HG02610 (cell line): ENCODE measurements around the gene DISC1.

Experiments
- ATAC-seq: cut with Tn5 transposase; IDR thresholded peaks from one replicate; pipeline ENCODE4 v1.9.1; 2021; ENCODE audit warnings: mild to moderate bottlenecking, moderate library complexity; ENCODE audit not compliant: unreplicated experiment

The DISC1 gene

DNA sequence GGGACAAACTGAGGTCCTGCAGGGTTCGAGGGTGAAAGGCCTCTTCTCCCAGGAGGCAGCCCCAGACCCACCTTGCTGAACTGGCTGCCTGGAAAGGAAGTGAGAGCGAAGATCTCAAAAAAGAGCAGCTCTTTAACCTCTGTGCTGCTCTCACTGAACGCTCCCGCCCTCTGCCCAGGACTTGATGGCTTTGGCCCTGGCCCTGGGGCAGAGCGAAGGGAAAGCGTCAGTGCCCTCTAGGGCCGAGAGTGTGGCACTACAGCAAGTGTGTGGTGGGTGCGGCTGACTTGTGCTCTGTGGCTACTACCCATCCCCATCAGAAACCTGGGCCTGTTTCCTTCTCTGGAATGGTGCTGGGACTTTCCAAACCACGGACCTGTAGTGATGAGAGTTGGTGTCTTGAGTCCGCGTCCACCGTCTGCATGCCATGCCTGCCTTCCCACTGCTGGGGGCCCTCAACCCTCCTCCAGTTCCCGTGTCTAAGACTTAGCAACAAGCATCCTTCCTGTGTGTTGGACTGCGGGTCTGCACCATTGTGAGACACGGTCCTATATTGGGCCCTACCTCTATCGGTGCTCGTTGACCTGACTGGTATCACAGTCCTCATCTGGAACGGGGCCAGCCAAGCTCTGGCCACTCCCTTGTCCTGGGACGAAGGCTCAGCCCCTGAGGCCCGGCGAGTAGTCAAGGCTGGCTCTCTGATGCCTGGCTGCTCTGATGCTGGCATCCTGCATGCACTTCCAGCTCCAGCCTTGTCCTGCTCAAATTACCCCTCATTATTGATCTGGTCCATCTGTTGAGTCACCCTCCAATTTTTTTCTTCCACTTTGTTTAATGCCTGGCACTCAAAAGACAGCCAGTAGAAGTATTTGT, 180.3 kb downstream of the DISC1 start:
- ATAC-seq: peak; percentile 80

DNA sequence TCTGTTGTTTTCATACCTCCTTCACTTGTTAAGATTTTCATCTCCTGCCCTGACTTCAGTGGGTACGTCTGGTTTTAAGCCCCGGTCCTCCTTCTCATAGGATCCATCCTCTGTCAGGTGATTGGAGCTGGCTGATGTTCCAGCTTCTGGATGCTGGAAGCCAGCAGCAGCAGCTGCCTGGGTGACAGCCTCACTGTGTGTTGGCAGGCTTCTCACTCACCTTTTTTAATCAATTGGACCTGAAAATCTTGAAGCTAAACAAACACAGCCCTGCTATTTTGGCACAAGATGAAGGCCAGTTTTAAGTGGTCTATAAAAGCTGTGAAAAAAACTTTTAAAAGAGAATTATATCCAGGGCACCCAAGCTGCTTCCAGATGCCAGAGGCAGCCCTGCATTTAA, 181.0 kb downstream of the DISC1 start:
- no peak for ATAC-seq

DNA sequence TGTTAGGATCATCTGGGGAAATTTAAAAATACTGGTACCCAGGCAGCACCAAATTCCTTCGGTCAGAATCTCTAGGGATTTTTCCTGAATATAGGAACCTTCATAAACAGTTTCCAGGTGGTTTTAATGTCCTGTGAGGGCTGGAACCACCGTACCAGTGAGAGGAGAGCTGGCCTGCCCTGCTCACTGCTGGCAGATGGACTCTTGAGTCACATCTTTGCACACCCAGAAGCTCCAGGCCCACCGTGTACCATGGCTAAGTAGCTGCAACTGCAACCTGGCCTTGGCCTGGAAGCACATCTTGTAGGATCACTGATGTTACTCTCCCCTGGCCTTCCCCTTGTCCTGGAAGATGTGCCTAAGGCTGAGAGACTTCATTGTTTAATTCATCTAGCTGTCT, 181.5 kb downstream of the DISC1 start:
- no peak for ATAC-seq

DNA sequence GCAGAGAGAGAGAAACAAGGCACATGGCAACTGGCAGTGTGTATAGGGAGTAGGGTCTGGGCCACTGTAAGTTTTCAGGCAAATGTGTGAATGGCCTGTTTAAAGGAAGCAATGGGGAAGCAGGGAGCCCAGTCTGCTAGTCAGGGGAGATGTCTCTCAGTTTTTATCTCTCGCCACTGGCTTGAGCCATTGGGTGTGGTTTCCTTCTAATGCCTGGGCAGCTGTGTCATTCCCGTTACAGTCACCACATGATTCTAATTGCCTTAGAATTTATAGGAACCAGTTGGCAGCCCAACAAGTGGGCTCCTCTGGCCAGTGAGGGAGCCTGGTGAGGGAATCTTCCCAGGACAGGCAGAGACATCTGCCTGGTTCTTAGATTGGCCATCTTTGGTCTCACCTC, 182.4 kb downstream of the DISC1 start:
- no peak for ATAC-seq

DNA sequence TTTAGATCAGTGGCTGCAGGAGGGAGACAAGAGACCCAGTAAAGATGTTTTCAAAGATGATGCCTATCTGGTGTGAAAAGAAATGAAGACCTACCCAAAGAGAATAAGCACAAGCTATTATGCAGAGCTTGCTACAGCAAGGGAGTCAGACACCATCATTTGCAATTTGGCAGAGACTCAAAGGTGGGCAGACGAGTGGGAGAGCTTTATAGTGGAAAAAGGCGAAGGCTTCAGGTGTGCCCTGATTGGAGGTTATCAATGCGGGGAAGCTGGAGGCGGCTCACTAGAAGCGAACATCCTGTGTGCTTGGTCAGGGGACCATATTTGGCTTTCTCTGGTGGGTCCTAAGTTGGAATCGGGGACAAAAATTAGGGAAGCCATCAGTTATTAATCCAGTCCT, 183.8 kb downstream of the DISC1 start:
- ATAC-seq: no peak

DNA sequence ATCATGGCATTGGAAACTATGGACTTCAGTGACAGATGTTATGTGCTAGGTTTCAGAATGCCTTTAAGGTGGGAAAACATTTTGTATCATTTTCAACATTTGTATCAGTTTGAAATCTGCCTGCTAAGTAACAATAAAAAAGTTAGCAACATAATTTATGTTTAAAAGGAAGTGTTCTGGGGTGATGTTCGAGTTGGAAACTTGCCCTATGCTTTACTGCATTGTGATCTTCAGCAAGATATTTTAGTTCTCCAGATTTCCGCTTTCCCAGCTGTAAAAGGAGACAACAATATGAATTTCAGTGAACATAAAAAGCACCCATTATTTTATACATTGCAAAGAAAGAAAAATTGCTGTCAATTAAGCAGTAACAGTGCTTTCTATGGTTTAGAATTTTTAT, 187.4 kb downstream of the DISC1 start:
- ATAC-seq: no peak

DNA sequence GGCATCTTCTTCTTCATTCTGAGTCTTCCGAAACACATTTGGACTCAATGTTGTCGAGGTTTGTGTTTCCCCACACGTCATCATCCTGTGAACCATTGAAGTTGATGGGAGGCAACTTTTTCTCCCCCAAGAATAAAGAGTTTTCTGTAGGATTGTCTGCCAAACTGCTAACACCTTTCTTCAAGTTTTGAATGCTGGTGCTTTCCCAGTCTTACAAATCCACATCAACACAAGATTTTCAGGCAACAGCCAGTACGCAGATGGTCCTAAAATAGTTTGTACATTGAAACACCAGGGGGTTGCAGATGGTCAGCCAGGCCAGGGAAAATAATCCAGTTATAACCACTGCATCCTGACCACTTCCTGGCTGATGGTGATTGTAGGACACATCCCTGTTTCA, 187.9 kb downstream of the DISC1 start:
- no peak for ATAC-seq

DNA sequence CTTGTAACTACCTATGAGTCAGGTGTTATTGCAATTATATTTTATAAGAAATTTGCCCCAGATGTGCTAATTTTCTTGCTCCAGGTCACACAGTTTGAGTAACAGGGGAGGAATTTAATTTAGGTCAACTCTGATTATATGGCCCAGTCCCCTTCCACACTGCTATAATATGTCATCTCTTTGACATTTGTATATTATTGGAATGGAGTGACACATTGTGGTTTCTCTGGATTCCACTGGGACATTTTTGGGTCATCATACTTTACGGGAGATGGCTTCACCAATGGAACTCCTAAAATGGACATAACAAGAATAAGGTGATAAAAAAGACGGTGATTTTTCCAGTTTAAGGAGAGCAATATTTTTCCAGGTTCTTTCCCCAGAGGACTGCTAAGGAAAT, 191.2 kb downstream of the DISC1 start:
- ATAC-seq: no peak

DNA sequence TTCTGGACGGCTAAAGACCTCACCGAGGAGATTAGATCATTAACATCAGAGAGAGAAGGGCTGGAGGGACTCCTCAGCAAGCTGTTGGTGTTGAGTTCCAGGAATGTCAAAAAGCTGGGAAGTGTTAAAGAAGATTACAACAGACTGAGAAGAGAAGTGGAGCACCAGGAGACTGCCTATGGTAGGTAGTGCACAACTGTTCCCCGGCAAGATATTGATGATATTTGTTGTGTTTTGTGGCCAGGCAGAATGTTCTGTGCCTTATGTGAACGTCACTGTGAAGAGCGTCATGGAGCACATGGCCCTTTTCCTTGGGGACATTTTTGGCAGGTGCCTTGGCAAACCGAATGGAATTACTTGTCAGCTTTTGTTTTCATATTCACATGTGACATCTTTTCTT, 191.7 kb downstream of the DISC1 start:
- no peak for ATAC-seq

DNA sequence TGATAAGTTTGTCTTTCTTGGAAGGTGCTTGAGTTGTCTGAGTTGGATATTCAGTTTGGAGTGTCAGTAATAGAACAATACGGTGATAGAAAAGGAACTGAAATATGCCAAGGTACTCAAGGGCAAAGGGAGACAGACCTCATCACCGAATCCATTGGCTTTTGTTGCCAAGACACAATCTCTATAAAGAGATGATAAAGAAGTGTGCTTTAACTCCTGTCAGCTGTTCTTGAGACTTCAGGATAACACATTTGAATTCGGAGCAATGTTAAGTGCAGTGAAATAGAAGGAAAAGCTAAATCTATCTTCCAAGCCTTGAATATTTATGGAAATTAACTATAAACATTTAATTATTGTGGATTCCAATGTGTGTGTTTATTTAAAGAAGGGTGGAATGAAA, 194.7 kb downstream of the DISC1 start:
- no peak for ATAC-seq

DNA sequence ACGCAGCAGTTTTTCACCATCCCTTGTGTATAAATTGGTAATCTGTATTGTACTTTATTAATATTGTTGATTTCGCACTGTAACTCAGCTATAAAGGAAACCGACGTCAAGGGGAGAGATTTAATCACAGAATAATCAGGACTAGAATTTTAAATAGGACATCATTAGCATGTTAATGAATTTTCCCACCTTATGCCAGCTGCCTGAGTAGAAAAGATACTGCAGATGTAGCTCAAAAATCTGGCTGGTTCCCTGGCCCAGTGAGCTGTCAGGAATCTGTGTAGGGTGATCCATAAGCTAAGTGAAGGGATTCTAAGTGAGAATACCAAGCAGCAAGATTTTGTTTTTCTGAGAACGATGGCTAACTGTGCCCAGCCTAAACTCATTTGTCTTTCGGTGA, 195.5 kb downstream of the DISC1 start:
- no peak for ATAC-seq

DNA sequence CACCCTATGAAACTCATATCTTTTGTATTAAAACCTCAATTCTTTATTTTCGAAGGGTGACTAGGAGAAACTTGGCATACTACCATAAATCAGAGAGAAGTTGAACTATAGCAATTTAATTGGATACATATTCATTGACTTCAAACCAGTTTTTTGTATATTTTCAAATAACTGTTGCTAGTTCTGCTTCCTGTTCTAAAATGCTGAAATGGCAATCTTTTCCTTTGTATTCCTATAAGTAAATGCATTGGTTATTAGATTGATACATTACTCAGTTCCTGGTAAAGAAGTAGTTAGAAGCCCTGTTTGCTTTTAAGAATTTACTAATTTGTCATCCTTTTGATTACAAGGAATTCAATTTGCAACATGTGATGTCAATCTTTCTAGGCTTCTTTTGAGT, 200.0 kb downstream of the DISC1 start:
- ATAC-seq: no peak

DNA sequence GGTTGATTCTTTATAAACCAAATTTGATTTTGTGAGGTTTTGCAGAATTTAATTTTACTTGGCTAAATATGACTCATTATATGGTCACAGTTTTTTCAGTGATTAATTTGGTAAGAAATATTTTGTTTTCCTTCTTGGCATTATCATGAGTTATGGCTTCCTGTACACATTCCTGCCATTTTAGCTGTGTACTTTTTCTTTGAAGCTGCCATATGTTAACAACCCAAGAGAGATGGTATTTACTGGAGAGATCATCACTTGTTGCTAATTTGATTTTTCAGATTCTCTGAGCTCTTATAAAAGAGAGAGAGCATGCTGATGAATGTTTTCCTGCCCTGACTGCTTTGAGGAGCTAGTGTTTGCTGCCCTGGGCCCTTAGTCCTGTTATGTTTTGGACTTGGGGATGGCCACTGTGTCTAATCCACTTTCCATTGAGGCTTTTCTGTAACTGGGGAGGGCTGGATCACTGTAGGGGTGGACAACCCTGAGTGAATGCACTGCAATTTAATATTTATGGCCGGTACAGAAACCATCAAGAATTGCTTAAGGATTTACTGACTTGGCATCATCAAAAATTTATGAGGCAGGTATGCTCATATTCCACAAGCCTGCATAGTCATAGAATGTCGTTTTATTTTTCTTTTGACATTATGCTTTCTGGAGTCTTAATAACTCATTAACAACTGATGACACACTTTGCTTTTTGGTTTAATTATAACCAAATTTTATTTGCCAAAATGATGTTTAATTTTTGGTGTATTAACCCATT, 200.9 kb downstream of the DISC1 start:
- ATAC-seq: no peak

DNA sequence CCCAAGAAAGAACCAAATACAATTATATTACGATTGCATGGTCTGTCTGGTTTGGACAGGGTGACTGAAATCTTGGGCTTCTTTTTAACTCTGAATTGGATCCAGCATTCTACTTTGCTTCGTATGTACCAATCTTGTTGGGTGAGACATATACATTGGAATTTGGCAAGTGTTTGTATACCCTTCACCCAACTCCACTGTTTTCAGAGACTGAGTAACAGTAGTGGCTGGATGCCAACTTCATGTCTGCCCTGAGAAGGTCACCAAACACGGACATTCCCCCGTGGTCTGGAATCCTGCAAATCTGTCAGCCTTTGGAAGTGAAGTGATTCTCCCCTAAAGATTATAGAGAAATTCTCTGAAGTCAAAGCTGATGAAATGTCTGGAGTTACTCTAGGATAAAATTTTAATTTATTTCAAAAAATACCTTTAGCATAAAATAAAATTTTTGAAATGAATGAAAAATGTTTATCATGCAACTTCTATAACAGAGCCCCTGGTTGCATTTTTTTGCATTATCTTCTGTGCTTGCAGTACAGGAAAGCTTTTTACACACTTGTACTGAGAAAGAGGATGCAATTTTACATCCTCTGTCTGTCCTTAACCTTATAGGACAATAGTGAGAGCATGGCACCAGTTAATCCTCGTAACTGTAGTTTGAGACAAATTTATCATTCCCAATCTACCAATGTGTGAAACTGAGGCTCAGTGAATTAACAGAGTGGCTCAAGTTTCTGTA, 201.8 kb downstream of the DISC1 start:
- ATAC-seq: no peak

DNA sequence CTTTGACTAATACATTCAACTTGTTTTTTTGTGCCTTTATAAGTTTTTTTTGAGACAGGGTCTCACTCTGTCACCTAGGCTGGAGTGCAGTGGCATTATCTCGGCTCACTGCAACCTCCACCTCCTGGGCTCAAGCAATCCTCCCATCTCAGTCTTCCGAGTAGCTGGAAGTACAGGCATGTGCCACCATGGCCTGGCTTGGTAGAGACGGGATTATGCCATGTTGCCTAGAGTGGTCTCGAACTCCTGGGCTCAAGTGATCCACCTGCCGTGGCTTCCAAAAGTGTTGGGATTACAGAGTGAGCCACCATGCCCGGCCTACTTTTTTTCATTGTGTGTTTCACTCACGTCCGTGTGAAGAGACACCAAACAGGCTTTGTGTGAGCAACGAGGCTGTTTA, 202.7 kb downstream of the DISC1 start:
- no peak for ATAC-seq

DNA sequence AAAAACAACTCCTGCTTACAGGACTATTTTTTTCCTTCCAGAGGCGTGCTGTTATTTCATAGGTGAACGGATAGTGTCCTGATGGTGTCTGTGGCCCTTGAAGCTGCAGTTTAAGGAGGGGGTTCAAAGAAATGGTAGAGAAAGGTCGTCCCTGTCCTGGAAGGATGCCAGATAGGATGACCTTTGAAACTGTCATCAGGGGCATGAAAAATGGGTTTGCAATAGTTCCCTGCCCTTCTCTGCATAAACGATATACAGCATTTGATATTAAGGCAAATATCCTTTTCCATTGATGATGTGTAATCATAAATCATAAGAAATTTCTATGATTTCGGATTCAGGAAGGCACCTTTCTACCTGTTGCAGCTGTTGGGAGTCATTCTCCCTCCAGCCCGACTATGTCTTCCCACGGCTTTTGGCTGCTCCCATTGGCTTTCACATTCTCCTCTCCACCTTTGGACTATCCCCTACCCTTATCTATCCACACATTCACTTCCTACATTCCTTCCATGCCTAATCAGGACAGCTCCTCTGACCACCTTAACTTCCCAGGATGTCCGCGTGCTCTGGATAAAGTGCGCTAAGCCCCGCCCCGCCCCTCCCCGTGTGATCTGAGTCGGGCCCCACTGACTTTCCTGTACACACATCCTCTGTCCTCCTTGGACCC, 209.8 kb downstream of the DISC1 start:
- ATAC-seq: no peak

DNA sequence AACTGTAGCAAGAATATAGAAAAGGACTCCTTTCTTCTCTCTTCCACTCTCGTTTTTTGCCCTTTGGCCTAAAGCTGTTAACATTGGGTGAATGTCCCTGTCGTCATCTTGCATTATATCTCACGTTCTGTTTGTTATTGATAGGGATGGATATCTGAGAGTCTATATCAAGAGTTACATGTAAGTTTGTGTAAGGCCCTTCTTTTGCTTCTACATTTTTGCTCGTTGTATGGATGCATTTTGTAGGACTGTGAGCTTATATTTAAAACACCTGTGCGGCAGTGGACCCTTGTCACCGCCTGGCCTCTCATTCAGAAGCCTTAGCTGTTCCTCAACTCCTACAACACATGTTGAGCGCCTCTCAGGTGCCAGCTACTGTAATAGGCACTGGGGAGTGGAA, 211.9 kb downstream of the DISC1 start:
- no peak for ATAC-seq

DNA sequence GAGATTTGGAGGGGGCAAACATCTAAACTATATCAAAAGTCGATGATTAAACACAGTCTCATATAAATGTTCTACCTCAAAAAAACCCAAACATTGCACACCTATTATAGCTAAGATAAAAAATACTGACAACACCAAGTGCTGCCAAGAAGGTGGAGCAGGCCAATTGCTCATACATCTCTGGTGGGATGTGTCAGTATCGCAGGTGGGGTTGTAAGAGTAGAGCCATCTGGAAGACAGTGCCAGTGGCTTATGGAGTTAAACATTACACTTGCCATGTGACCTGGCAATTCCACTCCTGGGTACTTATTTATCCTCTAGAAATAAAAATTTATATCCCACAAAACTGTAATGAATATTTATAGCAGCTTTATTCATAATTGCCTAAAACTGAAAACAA, 213.4 kb downstream of the DISC1 start:
- no peak for ATAC-seq

DNA sequence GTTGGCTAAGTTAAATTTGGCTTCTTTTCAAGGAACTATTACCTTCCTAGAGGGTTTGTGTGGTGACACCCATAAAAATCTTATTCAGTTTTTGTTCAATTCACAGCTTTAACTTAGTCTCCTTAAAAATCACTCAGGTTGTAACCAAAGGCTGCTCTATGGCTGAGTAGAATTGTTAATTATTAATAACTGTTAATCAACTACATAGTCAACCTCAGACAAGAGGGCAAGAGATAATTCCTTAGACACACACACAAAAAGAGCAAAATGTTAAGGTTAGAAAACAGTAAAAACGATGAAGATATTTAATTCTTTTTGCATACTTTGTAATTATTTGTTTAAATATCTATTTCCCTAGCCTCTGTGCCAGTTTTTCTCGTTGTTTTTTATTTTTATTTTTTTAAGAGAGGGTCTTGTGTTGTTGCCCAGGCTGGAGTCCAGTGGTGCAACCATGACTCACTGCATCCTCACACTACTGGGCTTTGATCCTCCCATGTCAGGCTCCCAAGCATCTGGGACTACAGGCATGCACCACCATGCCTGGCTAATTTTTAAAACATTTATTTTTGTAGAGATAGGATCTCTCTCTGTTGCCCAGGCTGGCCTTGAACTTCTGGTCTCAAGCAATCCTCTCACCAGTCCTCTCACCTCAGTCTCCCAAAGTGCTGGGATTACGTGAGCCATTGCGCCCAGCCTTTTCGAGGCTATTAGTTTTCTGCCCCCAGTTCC, 215.2 kb downstream of the DISC1 start:
- ATAC-seq: no peak

DNA sequence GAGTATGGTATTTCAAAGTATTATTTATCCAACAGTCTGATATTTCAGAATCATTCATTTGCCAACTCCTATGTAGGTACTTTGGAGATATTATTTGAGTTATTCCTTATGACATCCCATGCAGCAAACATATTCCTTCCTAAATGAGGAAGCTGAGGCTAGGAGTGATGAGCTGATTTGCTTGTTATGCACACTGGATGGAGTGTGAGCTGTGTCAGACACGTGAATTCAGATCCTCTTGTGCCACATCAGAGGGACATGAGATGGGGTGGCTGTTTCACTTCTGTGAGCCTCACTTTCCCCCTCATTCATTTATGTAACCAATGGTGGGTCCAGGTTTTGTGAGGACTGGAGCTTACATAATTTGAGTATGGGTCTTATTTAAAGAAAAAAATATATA, 215.9 kb downstream of the DISC1 start:
- no peak for ATAC-seq
